SK-N-SH (cell line): ENCODE measurements around the gene CLIC3.

Source experiments
- CHD2 ChIP-seq: fragments of 150-350 bp; IDR thresholded peaks from 2 replicates; pipeline ENCODE4 v1.6.1; 2018; ENCODE audit warnings: low read length; ENCODE audit not compliant: partially characterized antibody
- CTCF ChIP-seq: fragments of 200-600 bp; sonication (generic); IDR thresholded peaks from 2 replicates; pipeline ENCODE4 v1.6.1; 2017; ENCODE audit warnings: antibody characterized with exemption, mild to moderate bottlenecking, moderate library complexity
- EZH2phosphoT487 ChIP-seq: fragments of 200-600 bp; sonication (generic); IDR thresholded peaks from 2 replicates; pipeline ENCODE4 v1.6.1; 2017; ENCODE audit warnings: low read depth, mixed run types, mild to moderate bottlenecking, antibody characterized with exemption, moderate library complexity, borderline replicate concordance
- POLR2AphosphoS5 ChIP-seq: IDR thresholded peaks from 2 replicates; pipeline ENCODE4 v1.6.1; 2012; ENCODE audit warnings: low read depth, low read length
- SIN3A ChIP-seq: IDR thresholded peaks from 2 replicates; pipeline ENCODE4 v1.6.1; 2012; ENCODE audit warnings: low read depth, mild to moderate bottlenecking, low read length, moderate library complexity, borderline replicate concordance
- TAF1 ChIP-seq: IDR thresholded peaks from 2 replicates; pipeline ENCODE4 v1.6.1; 2012; ENCODE audit warnings: low read depth, mild to moderate bottlenecking, low read length, moderate library complexity, borderline replicate concordance
- USF2 ChIP-seq: fragments of 150-350 bp; IDR thresholded peaks from 2 replicates; pipeline ENCODE4 v1.6.1; 2017; ENCODE audit warnings: antibody characterized with exemption, low read length, low read depth, borderline replicate concordance
- YY1 ChIP-seq: IDR thresholded peaks from 2 replicates; pipeline ENCODE4 v1.4.0; 2012; ENCODE audit warnings: low read depth, mild to moderate bottlenecking

- TF ChIP-seq CHD2 (no peak), CTCF (no peak), POLR2AphosphoS5 (no peak), YY1 (no peak), EZH2phosphoT487 (no peak), TAF1 (no peak), SIN3A (no peak), USF2 (no peak)
Observed at GRCh38 chr9:137016436-137016835, 20.1 kb upstream of the CLIC3 start.
